GM23338 (cell line): Measurements from ENCODE around the gene RAB44. TPM values are rescaled to one million over a fixed set of nuclear protein-coding genes. Genes with fewer than 3 reads are reported as not detected.

Source experiments
- ATAC-seq: fragments of 200-7000 bp; cut with Tn5 transposase; 3 replicates; pipeline ENCODE4 v1.9.1; 2020
- DNase-seq: peaks from one replicate; pipeline ENCODE4 v3.0.0-alpha.2; 2015; ENCODE audit warnings: low spot score
- H2AFZ ChIP-seq: fragments of 200-600 bp; sonication (generic); 2 replicates; pipeline ENCODE4 v1.8.0; 2016; ENCODE audit warnings: antibody characterized with exemption, mild to moderate bottlenecking, moderate library complexity
- H3F3A ChIP-seq: fragments of 200-600 bp; sonication (generic); replicated peaks from 2 replicates; pipeline ENCODE4 v1.8.0; 2017; ENCODE audit warnings: antibody characterized with exemption, mixed run types, low read depth
- H3K27ac ChIP-seq: fragments of 200-600 bp; sonication (generic); 2 replicates; pipeline ENCODE4 v1.6.1; 2016; ENCODE audit warnings: low read depth
- H3K27me3 ChIP-seq: fragments of 200-600 bp; sonication (generic); 2 replicates; pipeline ENCODE4 v1.8.0; 2016; ENCODE audit warnings: mild to moderate bottlenecking, mixed run types, moderate library complexity; ENCODE audit not compliant: insufficient read depth
- H3K36me3 ChIP-seq: fragments of 200-600 bp; sonication (generic); 2 replicates; pipeline ENCODE4 v1.8.0; 2016; ENCODE audit warnings: mild to moderate bottlenecking; ENCODE audit not compliant: insufficient read depth
- H3K4me1 ChIP-seq: fragments of 200-600 bp; sonication (generic); 2 replicates; pipeline ENCODE4 v1.8.0; 2016; ENCODE audit warnings: mild to moderate bottlenecking, moderate library complexity; ENCODE audit not compliant: insufficient read depth
- H3K4me2 ChIP-seq: fragments of 200-600 bp; sonication (generic); 2 replicates; pipeline ENCODE4 v1.7.1; 2017; ENCODE audit warnings: mixed run types
- H3K4me3 ChIP-seq: fragments of 200-600 bp; sonication (generic); 2 replicates; pipeline ENCODE4 v1.6.1; 2016; ENCODE audit warnings: mixed run types
- H3K79me2 ChIP-seq: fragments of 200-600 bp; sonication (generic); replicated peaks from 2 replicates; pipeline ENCODE4 v1.8.0; 2017; ENCODE audit warnings: mild to moderate bottlenecking; ENCODE audit not compliant: insufficient read depth
- H3K9me2 ChIP-seq: fragments of 200-600 bp; sonication (generic); 2 replicates; pipeline ENCODE4 v1.8.0; 2017; ENCODE audit not compliant: insufficient read depth
- H4K20me1 ChIP-seq: fragments of 200-600 bp; sonication (generic); replicated peaks from 2 replicates; pipeline ENCODE4 v1.8.0; 2017; ENCODE audit warnings: mild to moderate bottlenecking; ENCODE audit not compliant: insufficient read depth
- H3K27ac Mint-ChIP-seq: 2 replicates; pipeline ENCODE4 v1.8.0; 2020; ENCODE audit warnings: inconsistent platforms, mild to moderate bottlenecking, moderate library complexity, mixed read lengths
- H3K27me3 Mint-ChIP-seq: 3 replicates; pipeline ENCODE4 v1.8.0; 2022; ENCODE audit warnings: low read depth, mild to moderate bottlenecking, moderate library complexity, mixed read lengths, inconsistent platforms; ENCODE audit not compliant: insufficient read depth, poor library complexity
- H3K36me3 Mint-ChIP-seq: 3 replicates; pipeline ENCODE4 v1.8.0; 2021; ENCODE audit warnings: low read depth, mild to moderate bottlenecking, inconsistent platforms, moderate library complexity, mixed read lengths
- H3K4me1 Mint-ChIP-seq: 3 replicates; pipeline ENCODE4 v1.8.0; 2020; ENCODE audit warnings: mild to moderate bottlenecking, inconsistent platforms, mixed read lengths
- H3K4me3 Mint-ChIP-seq: 3 replicates; pipeline ENCODE4 v1.8.0; 2021; ENCODE audit warnings: moderate library complexity, mild to moderate bottlenecking, inconsistent platforms, mixed read lengths
- H3K9me3 Mint-ChIP-seq: 3 replicates; pipeline ENCODE4 v1.8.0; 2020; ENCODE audit warnings: moderate library complexity, mild to moderate bottlenecking, inconsistent platforms, mixed read lengths
- ETS1 ChIP-seq: IDR thresholded peaks from 2 replicates; pipeline ENCODE4 v1.6.1; 2016; ENCODE audit warnings: antibody characterized with exemption
- JUNB ChIP-seq: IDR thresholded peaks from one replicate; pipeline ENCODE4 v1.6.1; 2016; ENCODE audit warnings: antibody characterized with exemption; ENCODE audit not compliant: unreplicated experiment
- polyA plus RNA-seq: library from polyadenylated mRNA; unstranded; fragments of >200 nt; fragmentation: Nextera tagmentation; extraction: Ambion mirVana; gene quantifications from 2 replicates; pipeline ENCODE4 v1.2.1, GENCODE V29; 2016
- total RNA-seq: library from RNA; depleted of rRNA; stranded (reverse); fragments of >200 nt; shearing (Covaris generic); gene quantifications from 2 replicates; pipeline ENCODE4 v1.2.3, GENCODE V29; 2014
- TF ChIP-seq, protein P1 (sequence below): fragments of 250-450 bp; sonication (Bioruptor Pico); IDR thresholded peaks from 2 replicates; pipeline ENCODE4 v1.5.0; 2020; ENCODE audit warnings: mild to moderate bottlenecking, moderate library complexity
- TF ChIP-seq, protein P2 (sequence below), 2 experiments: fragments of 200-600 bp in 1 of 2; sonication (generic) in 1 of 2; conservative IDR thresholded peaks; 2 replicates each; pipeline versions ENCODE4 v1.5.1 to v1.6.1; 2016 to 2017; ENCODE audit warnings: antibody characterized with exemption in 2 of 2, low read depth in 2 of 2, mild to moderate bottlenecking in 2 of 2, moderate library complexity in 1 of 2

RAB44 gene
- total and polyA plus RNA-seq, 2 experiments from 2014 or later: not detected

- TF ChIP-seq, protein P1, sequence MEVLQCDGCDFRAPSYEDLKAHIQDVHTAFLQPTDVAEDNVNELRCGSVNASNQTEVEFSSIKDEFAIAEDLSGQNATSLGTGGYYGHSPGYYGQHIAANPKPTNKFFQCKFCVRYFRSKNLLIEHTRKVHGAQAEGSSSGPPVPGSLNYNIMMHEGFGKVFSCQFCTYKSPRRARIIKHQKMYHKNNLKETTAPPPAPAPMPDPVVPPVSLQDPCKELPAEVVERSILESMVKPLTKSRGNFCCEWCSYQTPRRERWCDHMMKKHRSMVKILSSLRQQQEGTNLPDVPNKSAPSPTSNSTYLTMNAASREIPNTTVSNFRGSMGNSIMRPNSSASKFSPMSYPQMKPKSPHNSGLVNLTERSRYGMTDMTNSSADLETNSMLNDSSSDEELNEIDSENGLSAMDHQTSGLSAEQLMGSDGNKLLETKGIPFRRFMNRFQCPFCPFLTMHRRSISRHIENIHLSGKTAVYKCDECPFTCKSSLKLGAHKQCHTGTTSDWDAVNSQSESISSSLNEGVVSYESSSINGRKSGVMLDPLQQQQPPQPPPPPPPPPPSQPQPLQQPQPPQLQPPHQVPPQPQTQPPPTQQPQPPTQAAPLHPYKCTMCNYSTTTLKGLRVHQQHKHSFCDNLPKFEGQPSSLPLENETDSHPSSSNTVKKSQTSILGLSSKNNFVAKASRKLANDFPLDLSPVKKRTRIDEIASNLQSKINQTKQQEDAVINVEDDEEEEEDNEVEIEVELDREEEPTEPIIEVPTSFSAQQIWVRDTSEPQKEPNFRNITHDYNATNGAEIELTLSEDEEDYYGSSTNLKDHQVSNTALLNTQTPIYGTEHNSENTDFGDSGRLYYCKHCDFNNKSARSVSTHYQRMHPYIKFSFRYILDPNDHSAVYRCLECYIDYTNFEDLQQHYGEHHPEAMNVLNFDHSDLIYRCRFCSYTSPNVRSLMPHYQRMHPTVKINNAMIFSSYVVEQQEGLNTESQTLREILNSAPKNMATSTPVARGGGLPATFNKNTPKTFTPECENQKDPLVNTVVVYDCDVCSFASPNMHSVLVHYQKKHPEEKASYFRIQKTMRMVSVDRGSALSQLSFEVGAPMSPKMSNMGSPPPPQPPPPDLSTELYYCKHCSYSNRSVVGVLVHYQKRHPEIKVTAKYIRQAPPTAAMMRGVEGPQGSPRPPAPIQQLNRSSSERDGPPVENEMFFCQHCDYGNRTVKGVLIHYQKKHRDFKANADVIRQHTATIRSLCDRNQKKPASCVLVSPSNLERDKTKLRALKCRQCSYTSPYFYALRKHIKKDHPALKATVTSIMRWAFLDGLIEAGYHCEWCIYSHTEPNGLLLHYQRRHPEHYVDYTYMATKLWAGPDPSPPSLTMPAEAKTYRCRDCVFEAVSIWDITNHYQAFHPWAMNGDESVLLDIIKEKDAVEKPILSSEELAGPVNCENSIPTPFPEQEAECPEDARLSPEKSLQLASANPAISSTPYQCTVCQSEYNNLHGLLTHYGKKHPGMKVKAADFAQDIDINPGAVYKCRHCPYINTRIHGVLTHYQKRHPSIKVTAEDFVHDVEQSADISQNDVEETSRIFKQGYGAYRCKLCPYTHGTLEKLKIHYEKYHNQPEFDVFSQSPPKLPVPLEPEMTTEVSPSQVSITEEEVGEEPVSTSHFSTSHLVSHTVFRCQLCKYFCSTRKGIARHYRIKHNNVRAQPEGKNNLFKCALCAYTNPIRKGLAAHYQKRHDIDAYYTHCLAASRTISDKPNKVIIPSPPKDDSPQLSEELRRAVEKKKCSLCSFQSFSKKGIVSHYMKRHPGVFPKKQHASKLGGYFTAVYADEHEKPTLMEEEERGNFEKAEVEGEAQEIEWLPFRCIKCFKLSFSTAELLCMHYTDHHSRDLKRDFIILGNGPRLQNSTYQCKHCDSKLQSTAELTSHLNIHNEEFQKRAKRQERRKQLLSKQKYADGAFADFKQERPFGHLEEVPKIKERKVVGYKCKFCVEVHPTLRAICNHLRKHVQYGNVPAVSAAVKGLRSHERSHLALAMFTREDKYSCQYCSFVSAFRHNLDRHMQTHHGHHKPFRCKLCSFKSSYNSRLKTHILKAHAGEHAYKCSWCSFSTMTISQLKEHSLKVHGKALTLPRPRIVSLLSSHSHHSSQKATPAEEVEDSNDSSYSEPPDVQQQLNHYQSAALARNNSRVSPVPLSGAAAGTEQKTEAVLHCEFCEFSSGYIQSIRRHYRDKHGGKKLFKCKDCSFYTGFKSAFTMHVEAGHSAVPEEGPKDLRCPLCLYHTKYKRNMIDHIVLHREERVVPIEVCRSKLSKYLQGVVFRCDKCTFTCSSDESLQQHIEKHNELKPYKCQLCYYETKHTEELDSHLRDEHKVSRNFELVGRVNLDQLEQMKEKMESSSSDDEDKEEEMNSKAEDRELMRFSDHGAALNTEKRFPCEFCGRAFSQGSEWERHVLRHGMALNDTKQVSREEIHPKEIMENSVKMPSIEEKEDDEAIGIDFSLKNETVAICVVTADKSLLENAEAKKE: no peak
- TF ChIP-seq JUNB (no peak), ETS1 (no peak)
These were observed 11.5 kb upstream of the RAB44 start (continued) for GRCh38 chr6:36685926-36686667.

DNA sequence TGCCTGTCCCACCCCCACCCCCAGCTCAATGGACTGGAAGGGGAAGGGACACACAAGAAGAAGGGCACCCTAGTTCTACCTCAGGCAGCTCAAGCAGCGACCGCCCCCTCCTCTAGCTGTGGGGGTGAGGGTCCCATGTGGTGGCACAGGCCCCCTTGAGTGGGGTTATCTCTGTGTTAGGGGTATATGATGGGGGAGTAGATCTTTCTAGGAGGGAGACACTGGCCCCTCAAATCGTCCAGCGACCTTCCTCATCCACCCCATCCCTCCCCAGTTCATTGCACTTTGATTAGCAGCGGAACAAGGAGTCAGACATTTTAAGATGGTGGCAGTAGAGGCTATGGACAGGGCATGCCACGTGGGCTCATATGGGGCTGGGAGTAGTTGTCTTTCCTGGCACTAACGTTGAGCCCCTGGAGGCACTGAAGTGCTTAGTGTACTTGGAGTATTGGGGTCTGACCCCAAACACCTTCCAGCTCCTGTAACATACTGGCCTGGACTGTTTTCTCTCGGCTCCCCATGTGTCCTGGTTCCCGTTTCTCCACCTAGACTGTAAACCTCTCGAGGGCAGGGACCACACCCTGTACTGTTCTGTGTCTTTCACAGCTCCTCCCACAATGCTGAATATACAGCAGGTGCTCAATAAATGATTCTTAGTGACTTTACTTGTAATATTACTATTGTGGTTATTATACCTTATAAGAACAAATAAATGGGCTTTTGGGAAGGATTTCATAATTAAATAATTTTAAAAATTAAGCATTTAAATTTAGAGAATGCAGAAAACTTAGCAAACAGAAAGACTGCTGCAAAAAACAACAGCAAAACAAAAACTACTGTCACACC lies 10.7 kb upstream of the RAB44 start:
- Histone ChIP-seq H3K4me1 (peaks cover 6% of the 10 kb centered on the region), H3K36me3 (peaks cover 17% of the 10 kb centered on the region; the same call in 1 of the 2 replicates), H3K9me2 (no peaks in the 10 kb centered on the region), H3K27ac (no peak overlapping the region), H3K4me2 (no peak overlapping the region), H3F3A (no peaks in the 10 kb centered on the region), H2AFZ (no peak overlapping the region), H4K20me1 (no peaks in the 10 kb centered on the region; the same call in none of the 2 replicates), H3K4me3 (no peak overlapping the region), H3K27me3 (no peaks in the 10 kb centered on the region), H3K79me2 (peaks cover 17% of the 10 kb centered on the region)
- Mint-ChIP-seq H3K4me3 (no peak overlapping the region), H3K27ac (no peak overlapping the region), H3K4me1 (peaks cover 10% of the 10 kb centered on the region), H3K27me3 (peaks cover 6% of the 10 kb centered on the region), H3K36me3 (peaks cover 34% of the 10 kb centered on the region), H3K9me3 (no peaks in the 10 kb centered on the region)
- DNase-seq (no peak), ATAC-seq (no peak)
- TF ChIP-seq, protein P2, sequence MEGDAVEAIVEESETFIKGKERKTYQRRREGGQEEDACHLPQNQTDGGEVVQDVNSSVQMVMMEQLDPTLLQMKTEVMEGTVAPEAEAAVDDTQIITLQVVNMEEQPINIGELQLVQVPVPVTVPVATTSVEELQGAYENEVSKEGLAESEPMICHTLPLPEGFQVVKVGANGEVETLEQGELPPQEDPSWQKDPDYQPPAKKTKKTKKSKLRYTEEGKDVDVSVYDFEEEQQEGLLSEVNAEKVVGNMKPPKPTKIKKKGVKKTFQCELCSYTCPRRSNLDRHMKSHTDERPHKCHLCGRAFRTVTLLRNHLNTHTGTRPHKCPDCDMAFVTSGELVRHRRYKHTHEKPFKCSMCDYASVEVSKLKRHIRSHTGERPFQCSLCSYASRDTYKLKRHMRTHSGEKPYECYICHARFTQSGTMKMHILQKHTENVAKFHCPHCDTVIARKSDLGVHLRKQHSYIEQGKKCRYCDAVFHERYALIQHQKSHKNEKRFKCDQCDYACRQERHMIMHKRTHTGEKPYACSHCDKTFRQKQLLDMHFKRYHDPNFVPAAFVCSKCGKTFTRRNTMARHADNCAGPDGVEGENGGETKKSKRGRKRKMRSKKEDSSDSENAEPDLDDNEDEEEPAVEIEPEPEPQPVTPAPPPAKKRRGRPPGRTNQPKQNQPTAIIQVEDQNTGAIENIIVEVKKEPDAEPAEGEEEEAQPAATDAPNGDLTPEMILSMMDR (conservative IDR thresholded peaks at IDR 0.05; ENCODE audit: low read depth in 2 of 2): no peak
